HL-60/S4 treated with retinoic acid at 250 ng/mL for 4 days and 3 days (cell line): Measurements from ENCODE around the gene TMED6.
"Not testable (repeated sequence)": the region's sequence is repeated elsewhere in the genome, so short reads cannot be mapped to it uniquely, and the experiment has no call there.

Source experiments
- in situ Hi-C: fragments of 300-500 bp; cut with MboI; formaldehyde crosslinking; loops from 2 replicates; pipeline ENCODE4 v1.7.0; 2022; ENCODE audit warnings: low sequenced_read_pairs

Gene TMED6

DNA sequence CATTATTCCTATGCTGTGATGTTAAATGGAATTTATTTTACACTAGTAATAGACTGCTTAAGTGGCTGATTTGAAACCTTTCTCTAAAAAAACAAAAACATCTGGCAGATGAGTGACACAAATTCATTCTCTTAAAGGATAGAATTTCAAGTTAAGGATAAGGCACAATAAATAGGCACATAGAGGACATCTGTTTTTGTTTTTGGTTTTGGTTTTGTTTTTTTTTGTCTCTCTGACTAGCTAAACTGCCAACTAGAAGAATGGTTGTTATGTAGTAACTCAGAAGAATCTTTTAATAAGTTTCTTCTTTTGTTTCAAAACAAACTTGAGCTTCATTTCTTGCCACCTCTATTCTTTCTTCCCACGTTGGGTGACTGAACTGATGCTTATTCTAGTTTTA lies 45.6 kb downstream of the TMED6 start:
- in situ Hi-C loops, result no loop called here

- in situ Hi-C loops, result no loop called here
These were observed 49.3 kb downstream of the TMED6 start for GRCh38 chr16:69302301-69302700.

DNA sequence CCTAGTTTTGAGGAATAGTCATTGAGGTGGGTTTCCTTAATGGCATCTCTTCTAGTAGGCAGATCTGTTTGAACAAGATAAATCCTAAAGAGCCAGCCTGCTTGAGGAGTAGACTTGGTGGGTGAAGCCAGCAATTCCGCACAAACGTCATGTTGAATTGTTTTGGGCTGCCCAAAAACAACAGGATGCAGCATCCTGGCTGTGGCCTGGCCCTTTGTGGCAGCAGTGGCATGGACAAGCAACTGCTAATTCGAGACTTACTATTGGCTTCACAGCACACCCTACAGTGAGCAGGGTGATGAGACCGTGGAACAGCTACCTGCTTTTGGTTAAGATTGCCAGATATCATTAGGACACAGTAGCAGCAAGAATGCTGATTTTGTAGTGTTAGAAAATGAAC lies 49.7 kb downstream of the TMED6 start:
- in situ Hi-C loops, result no loop called here

- in situ Hi-C loops, result no loop called here
These were observed 50.4 kb downstream of the TMED6 start for GRCh38 chr16:69301187-69301586.

DNA sequence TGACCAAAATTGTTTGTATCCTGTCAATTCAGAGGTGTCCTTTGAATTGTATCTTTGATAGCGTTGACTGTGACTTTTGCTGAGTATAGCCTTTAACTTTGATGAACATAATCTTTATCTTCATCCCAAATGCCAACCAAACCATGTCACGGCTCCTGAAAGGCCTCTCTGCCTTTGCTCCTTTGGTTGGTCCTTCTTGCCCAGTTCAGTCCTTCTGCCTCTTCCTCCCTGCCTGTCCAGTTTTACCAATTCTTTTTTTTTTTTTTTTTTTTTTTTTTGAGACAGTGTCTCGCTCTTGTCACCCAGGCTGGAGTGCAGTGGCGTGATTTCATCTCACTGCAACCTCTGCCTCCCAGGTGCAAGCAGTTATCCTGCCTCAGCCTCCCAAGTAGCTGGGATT lies 53.3 kb downstream of the TMED6 start:
- in situ Hi-C loops, result no loop called here

GRCh38 chr16:69296771-69297170 lies 54.8 kb downstream of the TMED6 start:
- in situ Hi-C loops, result not testable (repeated sequence)

GRCh38 chr16:69294051-69294450 lies 57.5 kb downstream of the TMED6 start:
- in situ Hi-C loops, result no loop called here

DNA sequence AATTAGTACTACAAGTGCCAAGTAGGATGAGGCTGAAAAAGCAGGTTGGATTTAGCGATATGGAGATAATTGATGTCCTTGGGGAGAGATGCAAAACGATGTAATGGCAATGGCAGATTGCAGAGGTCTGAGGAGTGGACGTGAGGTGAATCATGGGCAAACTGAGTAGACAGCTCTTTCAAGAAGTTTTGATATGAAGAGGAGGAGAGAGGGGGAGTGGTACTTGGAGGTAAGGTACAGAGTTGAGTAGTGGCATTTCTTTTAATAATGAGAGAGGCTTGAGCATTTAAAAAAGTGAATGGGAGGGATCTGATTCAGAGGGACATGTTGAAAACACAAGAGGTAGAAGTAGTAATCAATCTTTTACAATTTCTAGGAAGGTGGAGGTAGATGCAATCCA lies 58.2 kb downstream of the TMED6 start:
- in situ Hi-C loops, result no loop called here
